Measurements from ENCODE around the gene TIPIN.

Gene TIPIN

GRCh38 chr15:66290518-66290917, 66.0 kb downstream of the TIPIN start:
- CTCF ChIA-PET = interaction anchor here (0.9 kb wide), 2 partner anchors 40 to 213 kb away, joined by 3 read pairs; no protein-coding TSS in a partner anchor
- TF ChIP-seq, protein P1, sequence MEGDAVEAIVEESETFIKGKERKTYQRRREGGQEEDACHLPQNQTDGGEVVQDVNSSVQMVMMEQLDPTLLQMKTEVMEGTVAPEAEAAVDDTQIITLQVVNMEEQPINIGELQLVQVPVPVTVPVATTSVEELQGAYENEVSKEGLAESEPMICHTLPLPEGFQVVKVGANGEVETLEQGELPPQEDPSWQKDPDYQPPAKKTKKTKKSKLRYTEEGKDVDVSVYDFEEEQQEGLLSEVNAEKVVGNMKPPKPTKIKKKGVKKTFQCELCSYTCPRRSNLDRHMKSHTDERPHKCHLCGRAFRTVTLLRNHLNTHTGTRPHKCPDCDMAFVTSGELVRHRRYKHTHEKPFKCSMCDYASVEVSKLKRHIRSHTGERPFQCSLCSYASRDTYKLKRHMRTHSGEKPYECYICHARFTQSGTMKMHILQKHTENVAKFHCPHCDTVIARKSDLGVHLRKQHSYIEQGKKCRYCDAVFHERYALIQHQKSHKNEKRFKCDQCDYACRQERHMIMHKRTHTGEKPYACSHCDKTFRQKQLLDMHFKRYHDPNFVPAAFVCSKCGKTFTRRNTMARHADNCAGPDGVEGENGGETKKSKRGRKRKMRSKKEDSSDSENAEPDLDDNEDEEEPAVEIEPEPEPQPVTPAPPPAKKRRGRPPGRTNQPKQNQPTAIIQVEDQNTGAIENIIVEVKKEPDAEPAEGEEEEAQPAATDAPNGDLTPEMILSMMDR (IDR thresholded peaks at IDR 0.05; ENCODE audit: insufficient read depth, low read length, missing control alignments) = no peak

GRCh38 chr15:66290007-66290406, 66.5 kb downstream of the TIPIN start:
- CTCF ChIA-PET = interaction anchor here (0.9 kb wide), 2 partner anchors 39 to 214 kb away, joined by 3 read pairs; no protein-coding TSS in a partner anchor
- TF ChIP-seq, protein P1 (IDR thresholded peaks at IDR 0.05; ENCODE audit: insufficient read depth, low read length, missing control alignments) = no peak
- POLR2A ChIA-PET = no interaction called here
- no peak for DNase-seq (ENCODE audit: low read depth, low spot score)
- H3K4me3 ChIP-seq (ENCODE audit: low read depth, low read length) = no peak overlapping the region

More at GRCh38 chr15:66290518-66290917, 66.0 kb downstream of the TIPIN start:
- H3K4me3 ChIP-seq (ENCODE audit: low read depth, low read length) = no peak overlapping the region
- POLR2A ChIA-PET = no interaction called here
- DNase-seq (ENCODE audit: low read depth, low spot score) = no peak

DNA sequence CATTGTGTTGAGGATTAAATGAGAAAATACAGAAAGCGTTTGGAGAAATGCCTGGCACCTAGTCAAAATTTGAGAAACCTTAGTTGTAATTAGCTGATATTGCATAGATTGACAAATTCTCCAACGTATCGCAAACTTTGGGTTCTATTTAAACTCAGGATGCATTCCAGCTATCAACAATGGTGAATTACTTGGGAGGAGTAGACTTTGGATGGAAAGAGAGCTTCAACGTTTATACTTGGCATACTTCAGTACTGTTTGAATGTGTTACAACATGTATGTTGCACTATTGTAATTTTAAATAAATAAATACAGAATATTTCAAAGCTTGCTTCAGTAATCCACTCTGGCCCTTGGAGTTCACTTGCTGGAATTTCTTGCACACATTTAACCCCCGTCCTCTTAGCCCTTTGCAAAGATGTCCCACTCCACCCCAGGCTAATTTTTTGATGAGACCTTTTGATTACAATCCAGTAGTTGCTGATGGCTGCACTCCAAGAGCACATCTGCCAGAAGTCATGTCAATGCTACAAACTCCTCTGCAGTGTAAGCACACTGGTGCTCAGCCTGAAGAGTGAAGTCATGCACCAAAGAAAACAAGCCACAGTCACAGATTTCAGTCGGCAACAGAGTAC, 67.8 kb downstream of the TIPIN start:
- ChIA-PET POLR2A (no interaction called here), CTCF (interaction anchor here (0.9 to 4.4 kb wide), 22 partner anchors 9 to 652 kb away, joined by 3 to 28 read pairs (median 4); partner anchors contain the start of gene RAB11A)
- TF ChIP-seq, protein P1 (IDR thresholded peaks at IDR 0.05; ENCODE audit: insufficient read depth, low read length, missing control alignments) = no peak
- DNase-seq (ENCODE audit: low read depth, low spot score) = no peak
- H3K4me3 ChIP-seq (ENCODE audit: low read depth, low read length) = no peak overlapping the region

GRCh38 chr15:66288093-66288492, 68.4 kb downstream of the TIPIN start:
- CTCF ChIA-PET = interaction anchor here (0.8 to 4.4 kb wide), 24 partner anchors 9 to 651 kb away, joined by 3 to 28 read pairs (median 4); partner anchors contain the start of gene RAB11A
- H3K4me3 ChIP-seq (ENCODE audit: low read depth, low read length) = no peak overlapping the region
- POLR2A ChIA-PET = no interaction called here
- TF ChIP-seq, protein P1 (IDR thresholded peaks at IDR 0.05; ENCODE audit: insufficient read depth, low read length, missing control alignments) = no peak
- DNase-seq (ENCODE audit: low read depth, low spot score) = no peak

- CTCF ChIA-PET = interaction anchor here (0.6 to 4.4 kb wide), 23 partner anchors 10 to 649 kb away, joined by 3 to 28 read pairs (median 4); partner anchors contain the start of gene RAB11A
- POLR2A ChIA-PET = interaction anchor here (0.6 kb wide), 1 partner anchor 904 kb away, joined by 3 read pairs; no protein-coding TSS in a partner anchor
- TF ChIP-seq, protein P1 (IDR thresholded peaks at IDR 0.05; ENCODE audit: insufficient read depth, low read length, missing control alignments) = peak; percentile 22
- no peak overlapping the region for H3K4me3 ChIP-seq (ENCODE audit: low read depth, low read length)
- no peak for DNase-seq (ENCODE audit: low read depth, low spot score)
Observed at GRCh38 chr15:66287461-66288057, 68.9 kb downstream of the TIPIN start.

Measured in AG04449 (cell line).